GM18867 (cell line): ENCODE results near the gene POFUT1.

ENCODE experiments used
- ATAC-seq: cut with Tn5 transposase; IDR thresholded peaks from one replicate; pipeline ENCODE4 v1.9.1; 2021; ENCODE audit warnings: mild to moderate bottlenecking, moderate library complexity; ENCODE audit not compliant: unreplicated experiment

The POFUT1 gene

DNA sequence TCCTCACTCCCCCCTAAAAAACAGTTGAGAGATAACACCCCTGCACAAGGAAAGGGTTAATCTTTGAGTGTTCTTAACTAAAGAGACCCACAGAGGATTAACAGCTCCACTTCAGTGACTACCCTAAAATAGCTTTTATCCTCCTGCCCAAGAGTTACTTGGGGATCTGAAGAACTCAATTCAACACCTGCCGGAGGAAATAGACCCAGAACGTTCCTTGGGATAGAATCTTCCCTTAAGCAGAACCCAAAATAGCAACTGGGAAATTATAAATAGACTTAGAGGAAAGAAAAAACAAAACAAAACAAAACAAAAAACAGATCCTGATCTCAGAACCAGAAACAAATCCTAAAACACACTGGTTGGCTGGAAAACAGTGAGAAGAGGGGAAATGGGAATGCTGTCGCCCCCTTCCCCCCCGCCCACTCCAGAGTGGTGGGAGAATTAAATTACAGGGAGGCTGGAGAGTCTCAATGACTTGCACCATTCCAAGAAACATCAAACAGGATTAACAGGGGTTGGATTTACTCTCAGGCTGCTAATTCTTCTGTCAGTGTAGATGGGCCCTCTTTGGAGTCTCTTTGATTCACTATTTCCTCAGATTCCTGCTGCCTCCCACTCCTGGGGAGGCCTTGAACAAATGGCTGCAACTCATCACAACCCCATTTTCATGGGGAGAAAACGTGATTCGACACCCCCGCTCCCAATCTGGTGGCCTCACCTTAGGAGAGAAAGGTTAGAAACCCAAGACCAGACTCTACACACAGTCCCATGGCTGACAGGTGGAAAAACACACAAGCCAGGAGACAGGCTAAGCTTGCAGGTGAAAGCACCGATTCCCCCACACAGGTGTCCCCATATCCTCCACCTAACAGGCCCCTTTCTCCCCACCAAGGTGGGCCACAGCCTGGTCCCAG is 1.6 kb upstream of the POFUT1 start:
- ATAC-seq: no peak

DNA sequence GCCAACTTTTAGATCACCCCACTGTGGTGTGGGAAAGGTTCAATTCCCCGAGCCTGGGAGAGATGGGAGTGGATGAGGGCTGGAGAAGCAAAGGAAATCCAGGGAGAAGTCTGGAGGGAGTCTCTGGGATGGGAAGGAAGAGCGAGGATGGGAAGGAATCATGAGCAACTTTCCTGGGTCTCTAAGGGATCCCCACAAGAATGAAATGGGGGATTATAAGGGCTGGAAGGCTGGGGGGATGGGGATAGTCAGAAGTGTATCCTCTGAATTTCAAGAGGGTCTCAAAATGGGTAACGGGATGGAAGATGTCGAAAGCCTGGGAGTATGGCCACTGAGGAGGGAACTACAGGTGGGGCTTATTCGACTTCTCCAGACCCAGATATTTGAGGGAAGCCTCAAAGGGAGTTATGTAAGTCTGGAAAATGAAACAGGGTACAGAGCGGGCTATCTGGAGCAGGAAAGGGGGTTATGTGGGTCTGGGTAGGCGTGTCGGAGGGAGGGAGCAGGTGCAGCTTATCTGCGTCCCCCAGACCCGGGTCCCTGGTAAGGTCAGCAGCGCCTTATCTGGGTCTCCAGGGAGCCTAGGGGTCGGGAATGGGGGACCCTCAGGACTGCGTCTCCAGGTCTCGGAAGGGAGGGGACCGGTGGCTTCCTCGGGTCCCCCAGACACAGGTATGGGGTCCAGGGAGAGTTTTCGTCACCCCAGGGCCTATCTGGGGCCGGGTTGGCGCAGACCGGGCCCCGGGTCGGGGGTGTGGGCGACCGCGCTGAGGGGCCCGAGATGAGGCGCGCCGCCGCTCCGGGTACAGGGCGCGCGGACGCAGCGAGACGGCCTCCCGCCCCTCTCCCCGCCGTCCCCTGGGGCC is 687 bp upstream of the POFUT1 start:
- peak; percentile 17 for ATAC-seq

GRCh38 chr20:32208499-32209154 is 947 bp downstream of the POFUT1 start:
- no peak for ATAC-seq

- no peak for ATAC-seq
Observed at GRCh38 chr20:32209850-32210605, 2.3 kb downstream of the POFUT1 start.

- no peak for ATAC-seq
Observed at GRCh38 chr20:32213870-32214269, 6.2 kb downstream of the POFUT1 start.

DNA sequence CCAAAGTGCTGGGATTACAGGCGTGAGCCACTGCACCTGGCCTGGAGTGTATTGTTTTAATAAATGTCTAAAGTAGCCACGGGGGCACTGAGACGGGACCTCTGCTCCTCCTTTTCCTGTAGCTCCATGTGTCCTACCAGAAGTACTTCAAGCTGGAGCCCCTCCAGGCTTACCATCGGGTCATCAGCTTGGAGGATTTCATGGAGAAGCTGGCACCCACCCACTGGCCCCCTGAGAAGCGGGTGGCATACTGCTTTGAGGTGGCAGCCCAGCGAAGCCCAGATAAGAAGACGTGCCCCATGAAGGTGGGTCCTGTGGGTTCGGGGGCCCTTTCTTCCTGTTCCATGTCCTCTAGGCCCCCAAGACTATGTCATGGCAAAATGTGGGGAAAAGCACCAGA is 7.5 kb downstream of the POFUT1 start:
- no peak for ATAC-seq

GRCh38 chr20:32215729-32216128 is 8.0 kb downstream of the POFUT1 start:
- no peak for ATAC-seq

- ATAC-seq: no peak
Observed at GRCh38 chr20:32216179-32217142, 8.8 kb downstream of the POFUT1 start.

DNA sequence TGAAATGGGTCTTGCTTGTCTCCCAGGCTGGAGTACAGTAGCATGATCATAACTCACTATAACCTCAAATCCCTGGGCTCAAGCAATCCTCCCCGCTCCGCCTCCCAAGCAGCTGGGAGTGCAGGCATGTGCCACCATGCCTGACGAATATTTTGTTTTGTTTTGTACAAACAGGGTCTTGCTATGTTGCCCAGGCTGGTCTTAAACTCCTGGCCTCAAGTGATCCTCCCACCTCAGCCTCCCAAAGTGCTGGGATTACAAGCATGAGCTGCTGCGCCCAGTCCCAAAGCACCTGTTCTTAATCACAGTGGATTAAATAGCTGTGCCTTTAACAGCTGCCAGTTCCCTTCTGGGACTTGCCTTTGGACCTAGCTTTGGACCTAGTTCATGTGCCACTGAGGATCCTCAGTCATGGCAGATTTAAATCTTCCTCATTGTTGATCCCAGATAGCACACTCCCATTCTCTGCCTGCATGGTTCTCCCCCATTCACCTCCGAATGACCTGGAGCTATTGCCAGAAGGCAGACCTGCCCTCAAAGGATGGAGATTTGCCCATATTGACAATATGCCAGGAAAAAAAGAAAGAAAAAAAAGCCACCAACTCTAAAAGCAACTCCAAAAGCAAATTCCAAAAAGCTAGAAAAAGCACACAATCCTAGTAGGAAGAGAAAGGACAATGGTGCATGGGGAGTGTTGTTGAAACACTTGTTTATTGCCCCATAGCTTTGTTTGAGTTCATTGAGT is 10.6 kb downstream of the POFUT1 start:
- ATAC-seq: no peak

- no peak for ATAC-seq
Observed at GRCh38 chr20:32224463-32224862, 16.8 kb downstream of the POFUT1 start.

- no peak for ATAC-seq
Observed at GRCh38 chr20:32226391-32226790, 18.7 kb downstream of the POFUT1 start.

GRCh38 chr20:32227306-32227705 is 19.6 kb downstream of the POFUT1 start:
- ATAC-seq: no peak

DNA sequence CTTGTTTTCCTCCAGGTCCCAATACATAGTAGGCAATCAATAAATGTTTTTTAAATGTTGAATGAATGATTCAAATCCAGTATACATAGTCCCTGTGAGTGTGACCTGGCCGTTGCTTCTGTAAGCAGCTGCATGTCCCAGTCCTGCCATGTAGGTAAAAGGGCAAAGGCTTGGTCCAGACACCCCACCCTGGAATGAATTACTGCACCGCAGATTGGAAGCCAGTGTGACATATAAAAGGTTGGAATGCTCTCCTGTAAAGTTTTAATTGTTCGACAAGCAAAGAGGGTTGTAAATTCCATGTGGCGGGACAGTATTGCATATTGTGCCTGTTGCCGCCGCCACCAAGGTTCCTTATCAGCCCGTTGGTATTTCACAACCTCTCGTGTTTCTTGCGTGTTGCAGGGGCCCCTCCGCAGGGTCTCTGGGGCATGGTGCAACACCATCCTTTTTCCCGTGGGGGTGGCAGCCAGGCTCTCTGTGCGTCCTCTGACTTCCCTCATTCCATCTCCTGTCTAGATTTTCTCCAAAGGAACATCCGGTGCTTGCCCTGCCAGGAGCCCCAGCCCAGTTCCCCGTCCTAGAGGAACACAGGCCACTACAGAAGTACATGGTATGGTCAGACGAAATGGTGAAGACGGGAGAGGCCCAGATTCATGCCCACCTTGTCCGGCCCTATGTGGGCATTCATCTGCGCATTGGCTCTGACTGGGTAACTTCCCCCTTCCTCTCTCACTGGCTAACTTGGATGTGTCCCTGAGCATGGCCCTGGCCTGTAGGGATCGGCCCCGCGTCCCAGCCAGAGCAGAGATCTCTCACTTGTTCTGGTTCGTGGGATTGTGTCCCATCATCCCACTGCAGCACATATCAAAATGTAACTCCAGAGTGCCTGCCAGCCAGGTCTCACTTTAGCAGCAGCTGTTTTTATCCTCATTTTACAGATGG is 20.3 kb downstream of the POFUT1 start:
- no peak for ATAC-seq

DNA sequence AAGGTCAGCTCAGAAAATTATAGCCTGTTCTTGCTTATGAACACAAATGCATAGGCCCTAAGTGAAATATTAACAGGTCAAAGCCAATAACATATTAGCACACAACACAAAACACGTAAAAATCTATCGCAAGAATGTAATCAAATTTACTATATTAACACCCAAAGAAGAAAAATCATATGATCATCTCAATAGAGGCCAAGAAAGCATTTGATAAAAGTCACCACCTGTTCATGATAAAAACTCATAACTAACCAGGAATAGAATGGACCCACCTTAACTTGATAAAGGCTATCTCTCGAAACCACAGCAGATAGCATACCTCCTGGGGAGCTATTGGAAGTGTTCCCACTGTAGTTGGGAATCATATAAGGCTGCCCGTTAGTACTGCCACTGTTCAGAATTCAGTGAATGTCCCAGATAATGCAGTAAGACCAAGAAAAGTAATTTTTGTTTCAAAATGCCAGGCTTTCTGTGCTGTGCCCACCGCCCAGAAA is 21.6 kb downstream of the POFUT1 start:
- no peak for ATAC-seq

DNA sequence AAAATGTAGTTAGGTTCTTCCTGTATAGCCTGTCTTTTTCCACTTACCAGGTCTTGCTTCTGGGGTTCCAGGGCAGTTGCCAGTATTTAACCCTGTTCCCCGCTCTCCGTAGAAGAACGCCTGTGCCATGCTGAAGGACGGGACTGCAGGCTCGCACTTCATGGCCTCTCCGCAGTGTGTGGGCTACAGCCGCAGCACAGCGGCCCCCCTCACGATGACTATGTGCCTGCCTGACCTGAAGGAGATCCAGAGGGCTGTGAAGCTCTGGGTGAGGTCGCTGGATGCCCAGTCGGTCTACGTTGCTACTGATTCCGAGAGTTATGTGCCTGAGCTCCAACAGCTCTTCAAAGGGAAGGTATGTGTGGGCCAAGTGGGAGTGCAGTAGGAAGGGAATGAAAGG is 23.0 kb downstream of the POFUT1 start:
- no peak for ATAC-seq

DNA sequence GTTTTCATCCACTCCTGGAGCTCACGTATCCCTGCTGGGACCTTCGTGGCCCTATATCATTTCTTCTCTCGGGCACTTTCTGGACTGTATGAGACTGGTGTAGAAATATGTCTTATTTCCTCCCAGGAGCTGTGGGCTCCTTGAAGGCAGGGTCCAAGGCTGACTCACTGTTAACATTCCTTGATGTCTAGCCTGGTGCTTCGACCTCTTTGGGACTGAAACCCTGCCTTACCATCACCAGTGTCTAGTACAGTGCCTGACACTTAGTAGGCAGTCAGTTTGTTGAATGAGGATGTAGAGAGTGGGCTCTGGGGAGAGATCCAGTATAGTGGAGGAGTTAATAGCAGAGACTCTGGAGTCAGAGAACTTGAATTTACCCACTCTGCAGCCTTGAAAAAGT is 23.6 kb downstream of the POFUT1 start:
- ATAC-seq: no peak

GRCh38 chr20:32231847-32232246 is 24.2 kb downstream of the POFUT1 start:
- no peak for ATAC-seq
